Esophagus muscularis mucosa (tissue), 4 donors: Measurements from ENCODE around the gene MTA3. TPM values are rescaled to one million over a fixed set of nuclear protein-coding genes. Genes with fewer than 3 reads are reported as not detected.

Source experiments
- DNase-seq: peaks from one replicate; pipeline ENCODE4 v3.0.0-alpha.2; 2017; ENCODE audit errors: extremely low spot score
- H3K27ac ChIP-seq, 4 donors: fragments of 200-600 bp; sonication (generic); replicated peaks in 1 of 4; 1 replicate in 3 of 4; 2 replicates in 1 of 4; pipeline ENCODE4 v1.5.1; 2016 to 2019; ENCODE audit warnings: mild to moderate bottlenecking in 1 of 4
- H3K27me3 ChIP-seq, 4 donors: fragments of 200-600 bp; sonication (generic); one replicate each; pipeline versions ENCODE4 v1.5.1 to v1.6.0; 2016 to 2019
- H3K36me3 ChIP-seq, 4 donors: fragments of 200-600 bp; sonication (generic); one replicate each; pipeline ENCODE4 v1.5.1; 2016 to 2019
- H3K4me1 ChIP-seq, 4 donors: fragments of 200-600 bp; sonication (generic); one replicate each; pipeline ENCODE4 v1.5.1; 2016 to 2019
- H3K4me3 ChIP-seq, 4 donors: fragments of 200-600 bp; sonication (generic); 1 replicate in 2 of 4; 2 replicates in 2 of 4; pipeline ENCODE4 v1.5.1; 2016 to 2019; ENCODE audit warnings: mild to moderate bottlenecking in 4 of 4, moderate library complexity in 1 of 4
- H3K9me3 ChIP-seq, 4 donors: fragments of 200-600 bp; sonication (generic); 1 replicate in 3 of 4; 2 replicates in 1 of 4; pipeline ENCODE4 v1.5.1; 2016 to 2019
- CTCF ChIP-seq, 3 experiments: fragments of 200-600 bp in 2 of 3; fragments of 450-650 bp in 1 of 3; sonication (generic) in 2 of 3; IDR thresholded peaks; one replicate each; pipeline ENCODE4 v1.5.1; 2017 to 2019; ENCODE audit warnings: antibody characterized with exemption in 3 of 3, mild to moderate bottlenecking in 2 of 3, moderate library complexity in 1 of 3
- EP300 ChIP-seq: sonication (generic); formaldehyde crosslinking; IDR thresholded peaks from one replicate; pipeline ENCODE4 v1.6.1; 2017; ENCODE audit warnings: antibody characterized with exemption
- POLR2A ChIP-seq: fragments of 450-650 bp; IDR thresholded peaks from one replicate; pipeline ENCODE4 v1.6.1; 2017; ENCODE audit warnings: antibody characterized with exemption, moderate library complexity, mild to moderate bottlenecking, low read depth
- POLR2AphosphoS5 ChIP-seq, 2 donors: sonication (generic); formaldehyde crosslinking; IDR thresholded peaks; one replicate each; pipeline ENCODE4 v1.6.1; 2017; ENCODE audit warnings: antibody characterized with exemption in 2 of 2
- WGBS: methylation state at CpG from one replicate; pipeline ENCODE4 v1.1.5; 2018; 5-methylcytosine and 5-hydroxymethylcytosine counted together
- intact Hi-C: fragments of 100-400 bp; cut with DNase I; formaldehyde crosslinking; loops from one replicate; pipeline ENCODE4 v1.15.1; 2023
- total RNA-seq, 4 donors: library from RNA; depleted of rRNA; stranded (reverse); fragments of >200 nt; gene quantifications; one replicate each; pipeline versions ENCODE4 v1.1.0 to v1.2.1, GENCODE V29; 2016

The MTA3 gene
- total RNA-seq, 4 donors from 2014 or later, result 20.5 to 27.7 (median 24.3) TPM

GRCh38 chr2:42791606-42792005 lies 223.2 kb downstream of the MTA3 start:
- Histone ChIP-seq H3K27me3 (no peaks in the 10 kb centered on the region), H3K4me1 (peaks cover 3 to 53% (median 44%) of the 10 kb centered on the region in 4 donors), H3K36me3 (no peaks in the 10 kb centered on the region), H3K27ac (peak overlapping the region; percentile 82 to 94 (median 90)), H3K4me3 (peak overlapping the region; percentile 63 to 79 (median 68)), H3K9me3 (no peaks in the 10 kb centered on the region)
- no peak for TF ChIP-seq POLR2AphosphoS5 (IDR thresholded peaks at IDR 0.05)
- no peak for TF ChIP-seq CTCF (IDR thresholded peaks at IDR 0.05)
- no peak for TF ChIP-seq POLR2A
- no peak for TF ChIP-seq EP300
- intact Hi-C loops, result no loop called here
- WGBS, result 50% methylated on average over 3 of the region's 4 CpGs
- no peak for DNase-seq

- Histone ChIP-seq H3K4me1 (peaks cover 3 to 54% (median 44%) of the 10 kb centered on the region in 4 donors), H3K36me3 (no peaks in the 10 kb centered on the region), H3K4me3 (peak overlapping the region; percentile 63 to 79 (median 68)), H3K27me3 (no peaks in the 10 kb centered on the region), H3K9me3 (no peaks in the 10 kb centered on the region), H3K27ac (peak overlapping the region; percentile 82 to 94 (median 90))
- WGBS, result 19% methylated on average over 8 of the region's 18 CpGs
- DNase-seq, result no peak
- TF ChIP-seq POLR2A (no peak), CTCF (IDR thresholded peaks at IDR 0.05) (no peak), EP300 (no peak), POLR2AphosphoS5 (IDR thresholded peaks at IDR 0.05) (no peak)
- intact Hi-C loops, result no loop called here
These were observed 223.7 kb downstream of the MTA3 start for GRCh38 chr2:42792087-42792582.

DNA sequence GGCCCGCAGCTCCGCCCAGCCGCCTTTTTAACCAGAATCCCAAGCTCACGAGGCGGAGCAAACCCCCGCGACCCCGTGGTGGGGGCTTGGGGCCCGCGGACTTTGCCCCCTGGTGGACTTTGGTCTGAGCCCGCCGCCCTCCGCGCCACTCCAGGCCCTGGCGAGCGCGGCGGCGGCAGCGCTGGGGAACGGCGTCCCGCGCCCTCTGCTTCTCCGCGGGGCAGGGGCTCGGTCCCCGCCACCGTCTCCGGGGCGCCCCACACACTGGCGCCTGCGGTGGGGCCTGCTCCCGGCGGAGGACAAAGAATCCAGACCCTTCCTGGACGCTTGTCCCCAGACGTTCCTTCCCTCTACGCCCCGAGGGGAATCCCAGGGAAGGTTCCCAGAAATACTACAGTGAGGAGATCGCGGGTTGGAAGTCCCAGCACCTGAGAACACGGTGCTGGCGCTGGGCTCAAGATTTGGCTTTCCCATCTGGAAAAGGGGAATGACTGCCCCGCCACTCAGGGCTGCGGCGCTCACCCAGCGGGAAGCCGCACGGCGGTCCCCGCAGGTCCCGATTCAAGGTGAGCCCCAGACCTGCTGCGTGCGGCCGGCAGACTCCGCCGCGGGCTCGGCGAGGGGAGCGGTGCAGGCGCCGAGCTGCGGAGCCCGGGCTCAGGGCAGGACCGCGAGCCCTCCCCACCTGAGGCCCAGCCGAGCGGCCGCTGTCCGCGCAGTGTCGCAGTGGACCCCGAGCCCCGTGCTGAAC lies 224.3 kb downstream of the MTA3 start, which contains the start of gene HAAO:
Gene HAAO (minus strand): TSS at position 1 of the 751 bp plus-strand sequence. CDS start 47 bp downstream, outside the sequence.
- Histone ChIP-seq H3K4me3 (peak within 1 kb of the TSS; percentile 63 to 79 (median 68)), H3K4me1 (peaks cover 3 to 54% (median 44%) of the 10 kb centered on the region in 4 donors), H3K9me3 (no peaks in the 10 kb centered on the region), H3K27ac (peak within 1 kb of the TSS; percentile 82 to 94 (median 90)), H3K36me3 (no peaks in the 10 kb centered on the region), H3K27me3 (no peaks in the 10 kb centered on the region)
- DNase-seq, result no peak
- TF ChIP-seq EP300, result no peak
- no peak for TF ChIP-seq POLR2A
- TF ChIP-seq POLR2AphosphoS5 (IDR thresholded peaks at IDR 0.05), result peak in 1 of 2 donors; percentile 3
- peak in 2 of 3 experiments; percentile 20 to 22 for TF ChIP-seq CTCF (IDR thresholded peaks at IDR 0.05)
- WGBS, result 29% methylated on average over 10 of the region's 75 CpGs
- intact Hi-C loops, result no loop called here

DNA sequence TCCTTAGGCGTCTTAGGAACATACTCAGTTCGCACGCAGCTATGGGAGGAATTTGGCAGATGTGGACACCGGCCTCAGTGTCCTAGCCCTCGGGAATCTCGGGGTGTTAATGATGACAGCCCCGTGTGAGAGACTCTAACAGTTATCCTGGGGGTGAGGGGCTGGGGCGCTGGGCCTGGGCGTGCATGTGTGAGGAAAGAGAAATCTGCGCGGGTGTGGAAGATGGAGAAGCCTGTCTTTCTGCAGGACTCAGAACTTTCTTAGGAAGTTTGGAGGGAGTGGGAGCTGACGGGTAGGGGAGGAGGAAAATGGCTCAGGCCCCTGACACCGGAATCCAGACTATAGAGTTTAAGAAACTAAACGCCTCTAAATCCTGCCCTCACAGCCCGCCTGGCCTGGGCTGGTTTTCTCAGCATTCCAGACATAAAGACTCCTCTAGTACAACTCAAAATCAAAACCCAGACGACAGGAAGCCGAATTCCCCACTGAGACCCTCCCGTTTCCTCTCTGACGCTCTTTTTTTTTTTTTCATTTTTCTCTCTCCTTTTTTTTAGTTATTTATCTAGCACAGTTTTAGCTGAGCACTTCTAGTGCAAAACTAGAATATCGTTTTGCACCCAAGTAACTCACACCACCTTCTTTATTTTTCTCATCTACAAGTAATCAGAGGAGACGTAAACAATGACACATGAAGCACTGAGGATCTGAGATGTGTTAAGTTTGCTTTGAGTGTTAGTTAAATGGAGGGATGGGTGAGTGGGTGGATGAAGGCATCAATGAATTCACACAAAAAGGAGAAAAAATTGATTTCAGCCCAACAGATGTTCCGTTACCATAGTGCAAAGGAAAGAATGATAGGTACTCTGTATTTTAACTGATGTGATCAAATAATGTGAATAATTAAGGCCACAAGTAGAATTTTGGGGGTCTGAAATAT lies 225.2 kb downstream of the MTA3 start:
- Histone ChIP-seq H3K9me3 (no peaks in the 10 kb centered on the region), H3K4me1 (peaks cover 3 to 54% (median 44%) of the 10 kb centered on the region in 4 donors), H3K4me3 (peak overlapping the region; percentile 63 to 79 (median 68)), H3K27me3 (no peaks in the 10 kb centered on the region), H3K27ac (peak overlapping the region; percentile 82 to 94 (median 90)), H3K36me3 (no peaks in the 10 kb centered on the region)
- DNase-seq, result no peak
- TF ChIP-seq POLR2A (no peak), EP300 (no peak), CTCF (IDR thresholded peaks at IDR 0.05) (no peak), POLR2AphosphoS5 (IDR thresholded peaks at IDR 0.05) (peak in 1 of 2 donors; percentile 20)
- intact Hi-C loops, result no loop called here
- WGBS, result 45% methylated on average over 22 of the region's 22 CpGs
